Cardiac ventricle fibroblast (primary cell): ENCODE results near the gene MRPS26. TPM values are rescaled to one million over a fixed set of nuclear protein-coding genes. Genes with fewer than 3 reads are reported as not detected.

Experiments used
- total RNA-seq: library from RNA; depleted of rRNA; stranded (reverse); fragments of >200 nt; gene quantifications from 2 replicates; pipeline ENCODE4 v1.2.3, GENCODE V29; 2015

MRPS26 gene
- 31.5 and 37.0 TPM in 2 replicates for total RNA-seq

GRCh38 chr20:3045816-3046676 is at the start of gene MRPS26:
MRPS26 (plus strand) TSS chr20:3046052; CDS start chr20:3046069, 17 bp downstream.

GRCh38 chr20:3043322-3043721 is 2.5 kb upstream of the MRPS26 start, which contains the start of gene GNRH2:
GNRH2 (plus strand) TSS chr20:3043622; CDS start chr20:3044415, 793 bp downstream.

DNA sequence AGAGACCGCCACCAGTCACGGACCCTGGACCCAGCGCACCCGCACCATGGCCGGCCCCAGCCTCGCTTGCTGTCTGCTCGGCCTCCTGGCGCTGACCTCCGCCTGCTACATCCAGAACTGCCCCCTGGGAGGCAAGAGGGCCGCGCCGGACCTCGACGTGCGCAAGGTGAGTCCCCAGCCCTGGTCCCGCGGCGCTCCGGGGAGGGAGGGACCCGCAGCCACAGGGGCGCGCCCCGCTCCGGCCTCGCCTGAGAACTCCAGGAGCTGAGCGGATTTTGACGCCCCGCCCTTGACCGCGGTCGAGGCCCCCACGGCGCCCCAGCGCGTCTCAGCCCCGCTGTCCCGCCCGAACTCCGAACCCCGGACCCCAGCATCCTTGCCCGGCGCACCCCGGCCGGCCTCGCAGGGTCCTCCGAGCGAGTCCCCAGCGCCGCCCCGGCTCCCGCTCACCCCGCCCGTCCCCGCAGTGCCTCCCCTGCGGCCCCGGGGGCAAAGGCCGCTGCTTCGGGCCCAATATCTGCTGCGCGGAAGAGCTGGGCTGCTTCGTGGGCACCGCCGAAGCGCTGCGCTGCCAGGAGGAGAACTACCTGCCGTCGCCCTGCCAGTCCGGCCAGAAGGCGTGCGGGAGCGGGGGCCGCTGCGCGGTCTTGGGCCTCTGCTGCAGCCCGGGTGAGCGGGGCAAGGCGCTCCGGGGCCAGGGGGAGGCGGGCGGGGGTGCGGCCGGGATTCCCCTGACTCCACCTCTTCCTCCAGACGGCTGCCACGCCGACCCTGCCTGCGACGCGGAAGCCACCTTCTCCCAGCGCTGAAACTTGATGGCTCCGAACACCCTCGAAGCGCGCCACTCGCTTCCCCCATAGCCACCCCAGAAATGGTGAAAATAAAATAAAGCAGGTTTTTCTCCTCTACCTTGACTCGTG is 26.0 kb downstream of the MRPS26 start, which contains the start of gene OXT:
Gene OXT (plus strand): TSS at position 11 of the 920 bp plus-strand sequence. CDS start 36 bp downstream, at position 47.

DNA sequence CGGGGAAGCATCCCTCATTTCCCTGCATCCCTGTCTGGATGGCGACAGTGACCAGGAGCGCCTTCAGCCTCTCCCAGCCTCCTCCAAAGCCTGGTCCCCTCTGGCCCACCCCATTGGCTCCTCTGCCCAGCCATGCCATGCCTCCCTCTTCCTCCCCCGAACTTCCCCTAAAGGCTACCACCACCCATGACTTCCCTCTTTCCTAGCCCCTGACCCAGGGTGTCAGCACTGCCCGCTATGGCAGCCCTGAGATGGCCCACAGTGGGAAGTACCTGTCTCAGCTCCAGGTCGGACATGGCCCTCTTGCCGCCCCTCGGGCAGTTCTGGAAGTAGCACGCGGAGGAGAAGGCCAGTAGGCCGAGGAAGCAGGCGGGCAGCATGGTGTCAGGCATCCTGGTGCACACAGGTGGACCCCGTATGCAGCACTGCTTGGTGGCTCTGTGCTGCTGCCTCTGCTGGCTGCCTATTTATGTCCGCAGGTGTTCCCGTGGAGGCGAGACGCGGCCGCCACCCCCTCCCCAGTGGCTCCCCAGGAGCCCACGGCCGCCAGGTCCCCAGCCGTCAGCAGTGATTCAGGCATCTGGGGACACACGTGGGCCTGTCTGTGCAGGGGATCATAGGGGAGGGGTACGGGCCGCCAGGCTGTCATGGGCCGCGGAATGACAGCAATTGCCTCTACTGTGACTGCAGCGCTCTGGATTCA is 38.6 kb downstream of the MRPS26 start, which contains the start of gene AVP:
Gene AVP (minus strand): TSS at position 442 of the 703 bp plus-strand sequence. CDS start 50 bp downstream, at position 392.

Other genes with a start within 250 kb of the MRPS26 start
- 85.5 and 93.2 TPM in 2 replicates for gene CPXM1, start 245.4 kb upstream of the MRPS26 start, total RNA-seq
- gene C20orf141, start 231.1 kb upstream of the MRPS26 start, total RNA-seq = 1.2 TPM in 1 of 2 replicates, not detected in the other
- gene TMEM239, start 229.7 kb upstream of the MRPS26 start, total RNA-seq = not detected in 2 replicates
- 34.2 and 45.4 TPM in 2 replicates for gene PCED1A, start 205.4 kb upstream of the MRPS26 start, total RNA-seq
- 26.4 and 34.6 TPM in 2 replicates for gene VPS16, start 205.3 kb upstream of the MRPS26 start, total RNA-seq
- 39.4 and 44.0 TPM in 2 replicates for gene PTPRA, start 172.6 kb upstream of the MRPS26 start, total RNA-seq
- gene GNRH2, start 2.4 kb upstream of the MRPS26 start, total RNA-seq = not detected in 2 replicates
- not detected in 2 replicates for gene OXT, start 25.6 kb downstream of the MRPS26 start, total RNA-seq
- not detected in 2 replicates for gene AVP, start 38.7 kb downstream of the MRPS26 start, total RNA-seq
- 7.2 and 7.6 TPM in 2 replicates for gene FASTKD5, start 113.8 kb downstream of the MRPS26 start, total RNA-seq
- 3.6 and 3.7 TPM in 2 replicates for gene UBOX5, start 113.8 kb downstream of the MRPS26 start, total RNA-seq
- gene LZTS3, start 127.5 kb downstream of the MRPS26 start, total RNA-seq = 2.7 and 3.3 TPM in 2 replicates
- 45.1 and 59.9 TPM in 2 replicates for gene DDRGK1, start 158.6 kb downstream of the MRPS26 start, total RNA-seq
- 39.3 and 43.7 TPM in 2 replicates for gene ITPA, start 163.4 kb downstream of the MRPS26 start, total RNA-seq
- gene SLC4A11, start 193.1 kb downstream of the MRPS26 start, total RNA-seq = 0.94 and 1.5 TPM in 2 replicates